ENCODE results near the gene PCDH18. TPM values are rescaled to one million over a fixed set of nuclear protein-coding genes. Genes with fewer than 3 reads are reported as not detected.

Gene PCDH18
- total and polyA plus RNA-seq, 4 donors = 0.89 to 7.7 (median 2.3) TPM

- Histone ChIP-seq H3K27me3 (ENCODE audit: control insufficient read depth in 4 of 4, insufficient read depth in 4 of 4, low read length in 3 of 4) (no peaks in the 10 kb centered on the region), H3K9ac (ENCODE audit: low read depth in 1 of 2, low read length in 2 of 2) (no peak overlapping the region), H3K9me3 (ENCODE audit: control insufficient read depth in 4 of 4, low read length in 3 of 4) (no peaks in the 10 kb centered on the region), H3K4me3 (ENCODE audit: low read depth in 1 of 3, low read length in 3 of 3) (no peak overlapping the region), H3K36me3 (ENCODE audit: control insufficient read depth in 4 of 4, insufficient read depth in 3 of 4, low read depth in 1 of 4, low read length in 3 of 4) (no peaks in the 10 kb centered on the region), H3K27ac (ENCODE audit: low read depth in 1 of 2, low read length in 2 of 2) (no peak overlapping the region), H3K4me1 (ENCODE audit: control insufficient read depth in 4 of 4, insufficient read depth in 4 of 4, low read length in 3 of 4) (no peaks in the 10 kb centered on the region)
- no peak for DNase-seq (ENCODE audit: low spot score)
- WGBS = 34% methylated on average over 2 of the region's 2 CpGs
- TF ChIP-seq RXRA (IDR thresholded peaks at IDR 0.05) (no peak), NR2F2 (IDR thresholded peaks at IDR 0.05) (no peak), YY1 (IDR thresholded peaks at IDR 0.05) (no peak), JUND (IDR thresholded peaks at IDR 0.05) (no peak), CTCF (IDR thresholded peaks at IDR 0.05; ENCODE audit: low read depth, low read length, missing input control) (no peak), HNF4G (IDR thresholded peaks at IDR 0.05) (no peak), SP1 (IDR thresholded peaks at IDR 0.05) (no peak), ZBTB33 (IDR thresholded peaks at IDR 0.05) (no peak), FOXA1 (IDR thresholded peaks at IDR 0.05) (no peak), RAD21 (IDR thresholded peaks at IDR 0.05) (no peak), MAX (IDR thresholded peaks at IDR 0.05) (no peak), TAF1 (conservative IDR thresholded peaks at IDR 0.05) (no peak), GABPA (IDR thresholded peaks at IDR 0.05 in 1 of 2, conservative IDR thresholded peaks at IDR 0.05 in 1 of 2) (no peak), HNF4A (conservative IDR thresholded peaks at IDR 0.05) (no peak), EGR1 (IDR thresholded peaks at IDR 0.05; ENCODE audit: low read depth in 2 of 2) (no peak), ATF3 (IDR thresholded peaks at IDR 0.05) (no peak), FOXA2 (IDR thresholded peaks at IDR 0.05) (no peak), REST (IDR thresholded peaks at IDR 0.05) (no peak)
Measured at GRCh38 chr4:137558951-137559350, 26.7 kb upstream of the PCDH18 start.

Measured in liver (tissue), 9 donors.